SK-N-SH treated with all-trans-retinoic acid at 6 μM for 48 hours (cell line): ENCODE measurements around the gene SORCS1.

ENCODE experiments used
- ATAC-seq: fragments of 200-7000 bp; cut with Tn5 transposase; 3 replicates; pipeline ENCODE4 v1.9.1; 2020; ENCODE audit warnings: mild to moderate bottlenecking, moderate library complexity
- ARNTL ChIP-seq: fragments of 450-650 bp; formaldehyde crosslinking; IDR thresholded peaks from 2 replicates; pipeline ENCODE4 v1.5.0; 2020; ENCODE audit warnings: low read depth, mild to moderate bottlenecking, moderate library complexity, borderline replicate concordance
- BACH2 ChIP-seq: fragments of 250-450 bp; sonication (Bioruptor Pico); IDR thresholded peaks from 2 replicates; pipeline ENCODE4 v1.9.0; 2021; ENCODE audit warnings: mild to moderate bottlenecking, borderline replicate concordance
- ESRRG ChIP-seq: fragments of 250-450 bp; sonication (Bioruptor Pico); IDR thresholded peaks from 2 replicates; pipeline ENCODE4 v1.6.1; 2021; ENCODE audit warnings: mild to moderate bottlenecking
- GLIS3 ChIP-seq: fragments of 250-450 bp; sonication (Bioruptor Pico); IDR thresholded peaks from 2 replicates; pipeline ENCODE4 v1.5.0; 2020; ENCODE audit warnings: mild to moderate bottlenecking, moderate library complexity
- ISL1 ChIP-seq: fragments of 250-450 bp; sonication (Bioruptor Pico); IDR thresholded peaks from 2 replicates; pipeline ENCODE4 v2.1.2; 2022; ENCODE audit warnings: mild to moderate bottlenecking, moderate library complexity
- OSR1 ChIP-seq: fragments of 250-450 bp; sonication (Bioruptor Pico); IDR thresholded peaks from 2 replicates; pipeline ENCODE4 v1.8.0; 2022; ENCODE audit warnings: moderate library complexity, mild to moderate bottlenecking, inconsistent platforms
- PPARA ChIP-seq: fragments of 250-450 bp; sonication (Bioruptor Pico); IDR thresholded peaks from 2 replicates; pipeline ENCODE4 v1.5.0; 2020; ENCODE audit warnings: mild to moderate bottlenecking, borderline replicate concordance
- RARB ChIP-seq: fragments of 250-450 bp; sonication (Bioruptor Pico); IDR thresholded peaks from 2 replicates; pipeline ENCODE4 v1.8.0; 2021; ENCODE audit warnings: mild to moderate bottlenecking, moderate library complexity
- SNAI2 ChIP-seq: fragments of 250-450 bp; sonication (Bioruptor Pico); IDR thresholded peaks from 2 replicates; pipeline ENCODE4 v1.5.0; 2020; ENCODE audit warnings: mild to moderate bottlenecking, moderate library complexity
- TCF4 ChIP-seq: fragments of 250-450 bp; sonication (Bioruptor Pico); IDR thresholded peaks from 2 replicates; pipeline ENCODE4 v1.8.0; 2021; ENCODE audit warnings: mild to moderate bottlenecking, moderate library complexity, borderline replicate concordance
- TOX ChIP-seq: fragments of 250-450 bp; sonication (Bioruptor Pico); IDR thresholded peaks from 2 replicates; pipeline ENCODE4 v1.8.0; 2021; ENCODE audit warnings: mild to moderate bottlenecking, moderate library complexity, borderline replicate concordance
- ZC3H10 ChIP-seq: fragments of 250-450 bp; sonication (Bioruptor Pico); IDR thresholded peaks from 2 replicates; pipeline ENCODE4 v1.5.1; 2021; ENCODE audit warnings: mild to moderate bottlenecking, moderate library complexity
- ZFP3 ChIP-seq: fragments of 250-450 bp; sonication (Bioruptor Pico); IDR thresholded peaks from 2 replicates; pipeline ENCODE4 v1.5.0; 2020; ENCODE audit warnings: mild to moderate bottlenecking, moderate library complexity
- ZFP30 ChIP-seq: fragments of 450-650 bp; formaldehyde crosslinking; IDR thresholded peaks from 2 replicates; pipeline ENCODE4 v1.5.0; 2022; ENCODE audit warnings: mild to moderate bottlenecking, moderate library complexity
- ZNF565 ChIP-seq: fragments of 450-650 bp; formaldehyde crosslinking; conservative IDR thresholded peaks from 2 replicates; pipeline ENCODE4 v1.5.0; 2020; ENCODE audit warnings: low read depth, mild to moderate bottlenecking, moderate library complexity
- ZNF70 ChIP-seq: fragments of 450-650 bp; formaldehyde crosslinking; IDR thresholded peaks from 2 replicates; pipeline ENCODE4 v1.5.0; 2020; ENCODE audit warnings: mild to moderate bottlenecking, moderate library complexity
- ZNF8 ChIP-seq: fragments of 450-650 bp; formaldehyde crosslinking; IDR thresholded peaks from 2 replicates; pipeline ENCODE4 v1.5.0; 2020; ENCODE audit warnings: mild to moderate bottlenecking, moderate library complexity
- TF ChIP-seq, protein P1 (sequence below): fragments of 250-450 bp; sonication (Bioruptor Pico); IDR thresholded peaks from 2 replicates; pipeline ENCODE4 v1.8.0; 2020; ENCODE audit warnings: mild to moderate bottlenecking, moderate library complexity, borderline replicate concordance
- TF ChIP-seq, protein P2 (sequence below): fragments of 250-450 bp; sonication (Bioruptor Pico); IDR thresholded peaks from 2 replicates; pipeline ENCODE4 v1.5.0; 2020; ENCODE audit warnings: mild to moderate bottlenecking, moderate library complexity
- TF ChIP-seq, protein P3 (sequence below): fragments of 250-450 bp; sonication (Bioruptor Pico); IDR thresholded peaks from 2 replicates; pipeline ENCODE4 v1.5.1; 2020; ENCODE audit warnings: low read depth, mild to moderate bottlenecking, moderate library complexity
- TF ChIP-seq, protein P4 (sequence below): fragments of 250-450 bp; sonication (Bioruptor Pico); IDR thresholded peaks from 2 replicates; pipeline ENCODE4 v1.5.1; 2021; ENCODE audit warnings: mild to moderate bottlenecking, moderate library complexity
- TF ChIP-seq, protein P5 (sequence below): fragments of 250-450 bp; sonication (Bioruptor Pico); IDR thresholded peaks from 2 replicates; pipeline ENCODE4 v1.8.0; 2021; ENCODE audit warnings: low read depth, mild to moderate bottlenecking, moderate library complexity, borderline replicate concordance

The SORCS1 gene

DNA sequence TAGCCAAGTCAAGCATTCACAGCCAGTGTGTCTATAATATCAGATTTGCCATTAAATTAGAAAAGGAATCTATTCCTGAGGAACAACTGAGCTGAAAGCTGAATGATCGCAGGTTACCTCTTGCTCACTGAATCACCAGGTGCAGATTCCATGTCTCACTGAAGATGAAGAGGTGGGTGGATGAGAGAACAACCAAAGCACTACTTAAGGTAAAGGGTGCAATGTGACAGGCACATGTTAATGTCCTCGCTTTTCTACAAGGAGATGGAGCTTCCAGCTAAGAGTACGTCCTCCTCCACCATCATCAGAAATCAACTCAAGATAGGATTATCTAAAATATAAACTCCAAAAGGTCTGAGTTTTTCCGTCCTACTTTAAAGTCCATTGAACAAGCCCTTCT lies 4.6 kb downstream of the SORCS1 start:
- no peak for ATAC-seq
- TF ChIP-seq, protein P1, sequence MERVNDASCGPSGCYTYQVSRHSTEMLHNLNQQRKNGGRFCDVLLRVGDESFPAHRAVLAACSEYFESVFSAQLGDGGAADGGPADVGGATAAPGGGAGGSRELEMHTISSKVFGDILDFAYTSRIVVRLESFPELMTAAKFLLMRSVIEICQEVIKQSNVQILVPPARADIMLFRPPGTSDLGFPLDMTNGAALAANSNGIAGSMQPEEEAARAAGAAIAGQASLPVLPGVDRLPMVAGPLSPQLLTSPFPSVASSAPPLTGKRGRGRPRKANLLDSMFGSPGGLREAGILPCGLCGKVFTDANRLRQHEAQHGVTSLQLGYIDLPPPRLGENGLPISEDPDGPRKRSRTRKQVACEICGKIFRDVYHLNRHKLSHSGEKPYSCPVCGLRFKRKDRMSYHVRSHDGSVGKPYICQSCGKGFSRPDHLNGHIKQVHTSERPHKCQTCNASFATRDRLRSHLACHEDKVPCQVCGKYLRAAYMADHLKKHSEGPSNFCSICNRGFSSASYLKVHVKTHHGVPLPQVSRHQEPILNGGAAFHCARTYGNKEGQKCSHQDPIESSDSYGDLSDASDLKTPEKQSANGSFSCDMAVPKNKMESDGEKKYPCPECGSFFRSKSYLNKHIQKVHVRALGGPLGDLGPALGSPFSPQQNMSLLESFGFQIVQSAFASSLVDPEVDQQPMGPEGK (CRISPR knock-in tag): no peak
- TF ChIP-seq ESRRG (CRISPR knock-in tag) (no peak), ZC3H10 (CRISPR knock-in tag) (no peak), RARB (CRISPR knock-in tag) (no peak), ARNTL (CRISPR knock-in tag) (no peak), ZNF8 (CRISPR knock-in tag) (no peak), ISL1 (CRISPR knock-in tag) (no peak), SNAI2 (CRISPR knock-in tag) (no peak), ZFP3 (CRISPR knock-in tag) (no peak), PPARA (CRISPR knock-in tag) (no peak), TOX (no peak), TCF4 (CRISPR knock-in tag) (no peak), OSR1 (no peak), ZNF565 (CRISPR knock-in tag) (no peak), BACH2 (CRISPR knock-in tag) (no peak), GLIS3 (CRISPR knock-in tag) (no peak)
- TF ChIP-seq, protein P2, sequence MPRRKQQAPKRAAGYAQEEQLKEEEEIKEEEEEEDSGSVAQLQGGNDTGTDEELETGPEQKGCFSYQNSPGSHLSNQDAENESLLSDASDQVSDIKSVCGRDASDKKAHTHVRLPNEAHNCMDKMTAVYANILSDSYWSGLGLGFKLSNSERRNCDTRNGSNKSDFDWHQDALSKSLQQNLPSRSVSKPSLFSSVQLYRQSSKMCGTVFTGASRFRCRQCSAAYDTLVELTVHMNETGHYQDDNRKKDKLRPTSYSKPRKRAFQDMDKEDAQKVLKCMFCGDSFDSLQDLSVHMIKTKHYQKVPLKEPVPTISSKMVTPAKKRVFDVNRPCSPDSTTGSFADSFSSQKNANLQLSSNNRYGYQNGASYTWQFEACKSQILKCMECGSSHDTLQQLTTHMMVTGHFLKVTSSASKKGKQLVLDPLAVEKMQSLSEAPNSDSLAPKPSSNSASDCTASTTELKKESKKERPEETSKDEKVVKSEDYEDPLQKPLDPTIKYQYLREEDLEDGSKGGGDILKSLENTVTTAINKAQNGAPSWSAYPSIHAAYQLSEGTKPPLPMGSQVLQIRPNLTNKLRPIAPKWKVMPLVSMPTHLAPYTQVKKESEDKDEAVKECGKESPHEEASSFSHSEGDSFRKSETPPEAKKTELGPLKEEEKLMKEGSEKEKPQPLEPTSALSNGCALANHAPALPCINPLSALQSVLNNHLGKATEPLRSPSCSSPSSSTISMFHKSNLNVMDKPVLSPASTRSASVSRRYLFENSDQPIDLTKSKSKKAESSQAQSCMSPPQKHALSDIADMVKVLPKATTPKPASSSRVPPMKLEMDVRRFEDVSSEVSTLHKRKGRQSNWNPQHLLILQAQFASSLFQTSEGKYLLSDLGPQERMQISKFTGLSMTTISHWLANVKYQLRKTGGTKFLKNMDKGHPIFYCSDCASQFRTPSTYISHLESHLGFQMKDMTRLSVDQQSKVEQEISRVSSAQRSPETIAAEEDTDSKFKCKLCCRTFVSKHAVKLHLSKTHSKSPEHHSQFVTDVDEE: no peak
- TF ChIP-seq, protein P3, sequence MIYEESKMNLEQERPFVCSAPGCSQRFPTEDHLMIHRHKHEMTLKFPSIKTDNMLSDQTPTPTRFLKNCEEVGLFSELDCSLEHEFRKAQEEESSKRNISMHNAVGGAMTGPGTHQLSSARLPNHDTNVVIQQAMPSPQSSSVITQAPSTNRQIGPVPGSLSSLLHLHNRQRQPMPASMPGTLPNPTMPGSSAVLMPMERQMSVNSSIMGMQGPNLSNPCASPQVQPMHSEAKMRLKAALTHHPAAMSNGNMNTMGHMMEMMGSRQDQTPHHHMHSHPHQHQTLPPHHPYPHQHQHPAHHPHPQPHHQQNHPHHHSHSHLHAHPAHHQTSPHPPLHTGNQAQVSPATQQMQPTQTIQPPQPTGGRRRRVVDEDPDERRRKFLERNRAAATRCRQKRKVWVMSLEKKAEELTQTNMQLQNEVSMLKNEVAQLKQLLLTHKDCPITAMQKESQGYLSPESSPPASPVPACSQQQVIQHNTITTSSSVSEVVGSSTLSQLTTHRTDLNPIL (CRISPR knock-in tag): no peak
- TF ChIP-seq, protein P4, sequence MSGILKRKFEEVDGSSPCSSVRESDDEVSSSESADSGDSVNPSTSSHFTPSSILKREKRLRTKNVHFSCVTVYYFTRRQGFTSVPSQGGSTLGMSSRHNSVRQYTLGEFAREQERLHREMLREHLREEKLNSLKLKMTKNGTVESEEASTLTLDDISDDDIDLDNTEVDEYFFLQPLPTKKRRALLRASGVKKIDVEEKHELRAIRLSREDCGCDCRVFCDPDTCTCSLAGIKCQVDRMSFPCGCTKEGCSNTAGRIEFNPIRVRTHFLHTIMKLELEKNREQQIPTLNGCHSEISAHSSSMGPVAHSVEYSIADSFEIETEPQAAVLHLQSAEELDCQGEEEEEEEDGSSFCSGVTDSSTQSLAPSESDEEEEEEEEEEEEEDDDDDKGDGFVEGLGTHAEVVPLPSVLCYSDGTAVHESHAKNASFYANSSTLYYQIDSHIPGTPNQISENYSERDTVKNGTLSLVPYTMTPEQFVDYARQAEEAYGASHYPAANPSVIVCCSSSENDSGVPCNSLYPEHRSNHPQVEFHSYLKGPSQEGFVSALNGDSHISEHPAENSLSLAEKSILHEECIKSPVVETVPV (CRISPR knock-in tag): no peak
- TF ChIP-seq, protein P5, sequence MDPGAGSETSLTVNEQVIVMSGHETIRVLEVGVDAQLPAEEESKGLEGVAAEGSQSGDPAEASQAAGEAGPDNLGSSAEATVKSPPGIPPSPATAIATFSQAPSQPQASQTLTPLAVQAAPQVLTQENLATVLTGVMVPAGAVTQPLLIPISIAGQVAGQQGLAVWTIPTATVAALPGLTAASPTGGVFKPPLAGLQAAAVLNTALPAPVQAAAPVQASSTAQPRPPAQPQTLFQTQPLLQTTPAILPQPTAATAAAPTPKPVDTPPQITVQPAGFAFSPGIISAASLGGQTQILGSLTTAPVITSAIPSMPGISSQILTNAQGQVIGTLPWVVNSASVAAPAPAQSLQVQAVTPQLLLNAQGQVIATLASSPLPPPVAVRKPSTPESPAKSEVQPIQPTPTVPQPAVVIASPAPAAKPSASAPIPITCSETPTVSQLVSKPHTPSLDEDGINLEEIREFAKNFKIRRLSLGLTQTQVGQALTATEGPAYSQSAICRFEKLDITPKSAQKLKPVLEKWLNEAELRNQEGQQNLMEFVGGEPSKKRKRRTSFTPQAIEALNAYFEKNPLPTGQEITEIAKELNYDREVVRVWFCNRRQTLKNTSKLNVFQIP: no peak

DNA sequence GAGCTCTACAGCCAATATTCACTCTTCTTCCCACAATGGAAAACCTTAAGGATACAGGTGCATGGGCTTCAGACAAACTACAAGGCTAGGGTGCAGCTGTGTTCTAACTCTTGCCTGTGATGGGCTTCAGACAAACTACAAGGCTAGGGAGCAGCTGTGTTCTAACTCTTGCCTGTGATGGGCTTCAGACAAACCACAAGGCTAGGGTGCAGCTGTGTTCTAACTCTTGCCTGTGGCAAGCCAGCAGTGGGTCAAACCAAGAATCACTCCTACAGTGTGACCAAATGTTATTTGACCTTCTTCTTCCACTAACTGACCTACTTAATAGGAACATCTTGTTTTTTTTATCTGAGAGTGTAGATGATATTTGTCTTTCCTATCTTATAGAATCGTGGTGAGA lies 7.4 kb downstream of the SORCS1 start:
- ATAC-seq: no peak
- TF ChIP-seq ZFP30 (CRISPR knock-in tag) (no peak), TCF4 (CRISPR knock-in tag) (no peak)

DNA sequence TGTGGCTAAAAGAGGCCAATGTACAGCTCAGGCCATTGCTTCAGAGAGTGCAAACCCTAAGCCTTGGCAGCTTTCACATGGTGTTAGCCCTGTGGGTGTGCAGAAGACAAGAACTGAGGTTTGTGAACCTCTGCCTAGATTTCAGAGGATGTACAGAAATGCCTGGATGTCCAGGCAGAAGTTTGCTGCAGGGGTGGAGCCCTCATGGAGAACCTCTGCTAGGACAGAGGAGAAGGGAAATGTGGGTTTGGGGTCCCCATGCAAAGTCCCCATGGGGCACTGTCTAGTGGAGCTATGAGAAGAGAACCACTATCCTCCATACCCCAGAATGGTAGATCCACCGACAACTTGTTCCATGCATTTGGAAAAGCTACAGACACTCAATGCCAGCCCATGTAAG lies 12.4 kb downstream of the SORCS1 start:
- ATAC-seq: no peak
- no peak for TF ChIP-seq SNAI2 (CRISPR knock-in tag)
- no peak for TF ChIP-seq ZC3H10 (CRISPR knock-in tag)
- no peak for TF ChIP-seq TCF4 (CRISPR knock-in tag)
- TF ChIP-seq TOX: no peak

DNA sequence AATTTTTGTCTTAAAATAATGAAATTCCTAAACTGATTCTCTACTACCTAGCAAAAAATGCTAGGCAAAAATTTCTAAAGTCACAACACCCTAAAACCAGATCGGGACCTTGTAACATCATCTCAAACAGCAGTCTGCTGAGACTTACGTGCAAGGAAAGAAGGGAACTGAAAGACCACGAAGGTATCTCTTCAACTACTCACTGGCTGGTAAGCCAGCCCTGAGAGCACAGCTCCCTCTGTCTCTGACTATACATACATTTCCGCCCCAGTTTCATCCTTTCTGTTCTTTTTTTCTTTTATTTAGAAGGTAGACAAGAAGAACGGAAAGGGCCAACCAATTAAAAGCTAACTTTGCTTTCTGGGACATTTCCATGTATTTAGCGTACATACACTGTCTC lies 15.6 kb downstream of the SORCS1 start:
- TF ChIP-seq ARNTL (CRISPR knock-in tag) (no peak), ZNF70 (CRISPR knock-in tag) (no peak), ZNF8 (CRISPR knock-in tag) (no peak), ZFP30 (CRISPR knock-in tag) (no peak), SNAI2 (CRISPR knock-in tag) (no peak), OSR1 (no peak), TOX (no peak)
- TF ChIP-seq, protein P5: no peak
- TF ChIP-seq, protein P1 (CRISPR knock-in tag): no peak
- ATAC-seq: no peak
